GM20000 (cell line): ENCODE measurements around the gene PHTF1.

Experiments used
- DNase-seq: peaks from one replicate; pipeline ENCODE4 v3.0.0; 2012; ENCODE audit warnings: low spot score
- CTCF ChIP-seq: IDR thresholded peaks from 2 replicates; pipeline ENCODE4 v1.5.1; 2012; ENCODE audit warnings: mild to moderate bottlenecking, control low read depth; ENCODE audit errors: extremely low read depth, missing control alignments

PHTF1 gene

GRCh38 chr1:113800487-113800886 is 41.2 kb upstream of the PHTF1 start:
- no peak for DNase-seq
- TF ChIP-seq CTCF: no peak

GRCh38 chr1:113797472-113797871 is 38.2 kb upstream of the PHTF1 start:
- TF ChIP-seq CTCF: no peak
- DNase-seq: no peak

GRCh38 chr1:113793878-113794834 is 34.9 kb upstream of the PHTF1 start:
- DNase-seq: no peak
- TF ChIP-seq CTCF: no peak

- no peak for TF ChIP-seq CTCF
- DNase-seq: no peak
Observed at GRCh38 chr1:113792986-113793385, 33.7 kb upstream of the PHTF1 start.

GRCh38 chr1:113792471-113792870 is 33.2 kb upstream of the PHTF1 start:
- TF ChIP-seq CTCF: no peak
- DNase-seq: no peak

- DNase-seq: no peak
- no peak for TF ChIP-seq CTCF
Observed at GRCh38 chr1:113788802-113789201, 29.5 kb upstream of the PHTF1 start.

- TF ChIP-seq CTCF: no peak
- no peak for DNase-seq
Observed at GRCh38 chr1:113787663-113788062, 28.4 kb upstream of the PHTF1 start.
